Measurements from ENCODE around the gene KCNJ1. TPM values are rescaled to one million over a fixed set of nuclear protein-coding genes. Genes with fewer than 3 reads are reported as not detected.

The KCNJ1 gene
- total and polyA plus RNA-seq, 10 of the 15 experiments (the other 5 are each of a cell fraction or from before 2014, with no cell fraction given) = not detected

GRCh38 chr11:128892866-128893565 lies 25.9 kb upstream of the KCNJ1 start:
- 35% methylated on average over 4 of the region's 4 CpGs for WGBS (ENCODE audit: insufficient coverage, insufficient replicate concordance, low lambda C conversion rate, missing lambda C conversion rate)
- H3K79me2 ChIP-seq (ENCODE audit: control insufficient read depth, insufficient read depth, low read length) = no peaks in the 10 kb centered on the region
- H3K4me1 ChIP-seq (ENCODE audit: control insufficient read depth, insufficient read depth, low read length) = peaks cover 6% of the 10 kb centered on the region
- ChIA-PET CTCF (interaction anchor here (0.7 to 10.8 kb wide), 7 partner anchors 9 to 62 kb away, joined by 3 to 480 read pairs (median 4); no protein-coding TSS in a partner anchor), SMC1A (ENCODE audit: uncharacterized antibody, unreplicated experiment) (interaction anchor here (0.6 to 12.3 kb wide), 5 partner anchors 9 to 240 kb away, joined by 3 to 249 read pairs (median 4); no protein-coding TSS in a partner anchor), RAD21 (ENCODE audit: unreplicated experiment) (interaction anchor here (0.8 kb wide), 1 partner anchor 68 kb away, joined by 3 read pairs; no protein-coding TSS in a partner anchor), POLR2A (no interaction called here)
- no peaks in the 10 kb centered on the region for H3K9me3 ChIP-seq (replicated peaks; ENCODE audit: control insufficient read depth, insufficient read depth, low read length)
- H4K20me1 ChIP-seq (ENCODE audit: control insufficient read depth, insufficient read depth) = no peaks in the 10 kb centered on the region
- no peak overlapping the region for H3K4me3 ChIP-seq
- no peak for FAIRE-seq
- no peak for DNase-seq (ENCODE audit: low read depth, low spot score)
- intact Hi-C loops (cut with micrococcal nuclease; ENCODE audit: unreplicated experiment) (no loop called here), in situ Hi-C loops (cut with MboI) (no loop called here)
- no peak overlapping the region for H3K9ac ChIP-seq (ENCODE audit: control insufficient read depth, insufficient read depth, low read length)
- H3K36me3 ChIP-seq (ENCODE audit: control insufficient read depth in 2 of 2, insufficient read depth in 2 of 2, low read length in 1 of 2) = no peaks in the 10 kb centered on the region
- TF ChIP-seq ZBTB4 (CRISPR knock-in tag; IDR thresholded peaks at IDR 0.05) = no peak
- TF ChIP-seq HCFC1 (IDR thresholded peaks at IDR 0.05; ENCODE audit: low read length) = no peak
- no peak for TF ChIP-seq KDM1A (IDR thresholded peaks at IDR 0.05; ENCODE audit: borderline replicate concordance)
- BruUV-seq (replicated peaks) = no TSS peak
- peaks cover 13 to 16% of the 10 kb centered on the region in 2 experiments for H3K27me3 ChIP-seq (replicated peaks in 1 of 2; ENCODE audit: control insufficient read depth in 2 of 2, insufficient read depth in 2 of 2, low read length in 1 of 2)
- no peak overlapping the region for H3K27ac ChIP-seq (ENCODE audit: control insufficient read depth, insufficient read depth)
- H2AFZ ChIP-seq (ENCODE audit: control insufficient read depth, low read depth, low read length) = no peak overlapping the region
- ATAC-seq = no peak
- H3K4me2 ChIP-seq (ENCODE audit: control insufficient read depth, insufficient read depth) = no peak overlapping the region

Measured in GM12878 (cell line).